ENCODE data around the gene PLEK. TPM values are rescaled to one million over a fixed set of nuclear protein-coding genes. Genes with fewer than 3 reads are reported as not detected.

Gene PLEK
- total RNA-seq, 1 donor from 2014 or later: not detected

- Histone ChIP-seq H4K20me1 (ENCODE audit: insufficient read depth, low read length) (no peaks in the 10 kb centered on the region), H2AFZ (ENCODE audit: low read depth, low read length) (no peak overlapping the region), H3K9ac (ENCODE audit: low read length) (no peak overlapping the region), H3K9me3 (ENCODE audit: insufficient read depth, low read depth, low read length) (no peaks in the 10 kb centered on the region), H3K36me3 (ENCODE audit: insufficient read depth, low read length) (no peaks in the 10 kb centered on the region), H3K79me2 (ENCODE audit: insufficient read depth, low read length) (no peaks in the 10 kb centered on the region), H3K27me3 (ENCODE audit: insufficient read depth, low read length) (peaks cover 24% of the 10 kb centered on the region), H3K27ac (ENCODE audit: low read depth, low read length) (no peak overlapping the region), H3K4me2 (ENCODE audit: low read length) (no peak overlapping the region), H3K4me1 (ENCODE audit: insufficient read depth, low read length) (no peaks in the 10 kb centered on the region), H3K4me3 (ENCODE audit: insufficient read depth, low read depth, low read length) (no peak overlapping the region)
- Mint-ChIP-seq H3K27me3 (ENCODE audit: low read depth, unreplicated experiment) (peaks cover 21% of the 10 kb centered on the region), H3K4me3 (ENCODE audit: unreplicated experiment) (no peak overlapping the region), H3K4me1 (ENCODE audit: low read depth, unreplicated experiment) (no peaks in the 10 kb centered on the region), H3K36me3 (ENCODE audit: low read depth, unreplicated experiment) (no peaks in the 10 kb centered on the region), H3K9me3 (ENCODE audit: unreplicated experiment) (no peaks in the 10 kb centered on the region), H3K27ac (ENCODE audit: unreplicated experiment) (no peak overlapping the region)
- DNase-seq (ENCODE audit: low read depth) (no peak), FAIRE-seq (no peak)
- TF ChIP-seq CTCF (IDR thresholded peaks at IDR 0.05; ENCODE audit: insufficient read depth, low read depth, low read length): no peak
Observed at GRCh38 chr2:68387408-68388350, 22.6 kb downstream of the PLEK start.

DNA sequence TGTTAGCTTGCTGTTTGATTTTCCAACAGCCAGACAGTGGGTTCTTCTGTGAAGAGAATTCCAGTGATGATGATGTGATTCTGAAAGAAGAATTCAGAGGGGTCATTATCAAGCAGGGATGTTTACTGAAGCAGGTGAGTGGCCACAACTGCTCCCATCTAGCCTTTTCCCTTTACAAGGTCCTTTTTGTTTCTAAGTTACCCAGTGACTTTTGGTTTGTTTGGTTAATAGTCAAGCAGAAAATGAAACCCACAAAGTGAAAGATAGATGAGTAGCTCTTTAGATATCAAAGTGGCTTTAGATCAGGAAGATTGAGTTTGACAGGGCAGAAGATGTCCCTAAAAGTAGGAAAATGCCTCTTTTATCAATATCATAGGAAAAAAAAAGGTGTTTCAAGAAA, 23.3 kb downstream of the PLEK start:
- Histone ChIP-seq H3K9me3 (ENCODE audit: insufficient read depth, low read depth, low read length) (no peaks in the 10 kb centered on the region), H2AFZ (ENCODE audit: low read depth, low read length) (no peak overlapping the region), H3K4me1 (ENCODE audit: insufficient read depth, low read length) (no peaks in the 10 kb centered on the region), H3K27me3 (ENCODE audit: insufficient read depth, low read length) (peaks cover 24% of the 10 kb centered on the region), H3K79me2 (ENCODE audit: insufficient read depth, low read length) (no peaks in the 10 kb centered on the region), H4K20me1 (ENCODE audit: insufficient read depth, low read length) (no peaks in the 10 kb centered on the region), H3K9ac (ENCODE audit: low read length) (no peak overlapping the region), H3K36me3 (ENCODE audit: insufficient read depth, low read length) (no peaks in the 10 kb centered on the region), H3K27ac (ENCODE audit: low read depth, low read length) (no peak overlapping the region), H3K4me3 (ENCODE audit: insufficient read depth, low read depth, low read length) (no peak overlapping the region), H3K4me2 (ENCODE audit: low read length) (no peak overlapping the region)
- Mint-ChIP-seq H3K4me3 (ENCODE audit: unreplicated experiment) (no peak overlapping the region), H3K9me3 (ENCODE audit: unreplicated experiment) (no peaks in the 10 kb centered on the region), H3K36me3 (ENCODE audit: low read depth, unreplicated experiment) (no peaks in the 10 kb centered on the region), H3K27me3 (ENCODE audit: low read depth, unreplicated experiment) (peaks cover 23% of the 10 kb centered on the region), H3K27ac (ENCODE audit: unreplicated experiment) (no peak overlapping the region), H3K4me1 (ENCODE audit: low read depth, unreplicated experiment) (no peaks in the 10 kb centered on the region)
- TF ChIP-seq EZH2 (IDR thresholded peaks at IDR 0.05; ENCODE audit: insufficient read depth, low read length): no peak
- TF ChIP-seq CTCF (IDR thresholded peaks at IDR 0.05; ENCODE audit: insufficient read depth, low read depth, low read length): no peak
- DNase-seq (ENCODE audit: low read depth) (no peak), FAIRE-seq (no peak)

DNA sequence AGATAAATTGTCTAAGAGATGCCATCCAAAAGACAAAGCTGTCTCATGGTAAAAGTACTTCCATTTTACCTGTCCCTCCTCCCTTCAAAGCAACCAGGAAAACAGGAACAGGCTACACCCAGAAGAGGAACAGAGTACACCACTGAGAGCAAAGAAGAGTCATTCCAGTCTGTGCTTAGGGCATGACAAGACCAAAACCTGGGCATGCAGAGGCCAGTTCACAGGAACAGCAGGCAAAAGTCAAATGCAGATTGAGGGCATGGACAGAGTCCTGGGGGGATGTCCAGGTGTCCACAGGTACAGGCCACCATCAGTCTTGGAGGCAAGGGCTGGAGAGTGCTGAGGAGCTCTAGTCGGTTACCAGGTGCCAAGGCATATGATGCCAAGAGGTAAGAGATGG, 23.7 kb downstream of the PLEK start:
- TF ChIP-seq EZH2 (IDR thresholded peaks at IDR 0.05; ENCODE audit: insufficient read depth, low read length): no peak
- no peak for TF ChIP-seq CTCF (IDR thresholded peaks at IDR 0.05; ENCODE audit: insufficient read depth, low read depth, low read length)
- no peaks in the 10 kb centered on the region for H3K79me2 ChIP-seq (ENCODE audit: insufficient read depth, low read length)
- H3K36me3 ChIP-seq (ENCODE audit: insufficient read depth, low read length): no peaks in the 10 kb centered on the region
- H3K4me3 ChIP-seq (ENCODE audit: insufficient read depth, low read depth, low read length): no peak overlapping the region
- H3K27ac ChIP-seq (ENCODE audit: low read depth, low read length): no peak overlapping the region
- Mint-ChIP-seq H3K27ac (ENCODE audit: unreplicated experiment) (no peak overlapping the region), H3K4me1 (ENCODE audit: low read depth, unreplicated experiment) (no peaks in the 10 kb centered on the region), H3K27me3 (ENCODE audit: low read depth, unreplicated experiment) (peaks cover 23% of the 10 kb centered on the region), H3K9me3 (ENCODE audit: unreplicated experiment) (no peaks in the 10 kb centered on the region), H3K4me3 (ENCODE audit: unreplicated experiment) (no peak overlapping the region), H3K36me3 (ENCODE audit: low read depth, unreplicated experiment) (no peaks in the 10 kb centered on the region)
- no peaks in the 10 kb centered on the region for H4K20me1 ChIP-seq (ENCODE audit: insufficient read depth, low read length)
- DNase-seq (ENCODE audit: low read depth) (no peak), FAIRE-seq (no peak)
- no peak overlapping the region for H2AFZ ChIP-seq (ENCODE audit: low read depth, low read length)
- no peaks in the 10 kb centered on the region for H3K9me3 ChIP-seq (ENCODE audit: insufficient read depth, low read depth, low read length)
- peaks cover 24% of the 10 kb centered on the region for H3K27me3 ChIP-seq (ENCODE audit: insufficient read depth, low read length)
- no peaks in the 10 kb centered on the region for H3K4me1 ChIP-seq (ENCODE audit: insufficient read depth, low read length)
- no peak overlapping the region for H3K4me2 ChIP-seq (ENCODE audit: low read length)
- H3K9ac ChIP-seq (ENCODE audit: low read length): no peak overlapping the region
